HepG2 (cell line): ENCODE measurements around the gene SLC35B1. TPM values are rescaled to one million over a fixed set of nuclear protein-coding genes. Genes with fewer than 3 reads are reported as not detected.

ENCODE experiments used
- ATM ChIP-seq: fragments of 450-650 bp; IDR thresholded peaks from 2 replicates; pipeline ENCODE4 v1.7.1; 2017; ENCODE audit warnings: mild to moderate bottlenecking, borderline replicate concordance
- BCL6 ChIP-seq: IDR thresholded peaks from 2 replicates; pipeline ENCODE4 v1.6.1; 2016; ENCODE audit warnings: missing genetic modification reagents, missing compliant biosample characterization
- HDAC2 ChIP-seq: sonication (generic); formaldehyde crosslinking; IDR thresholded peaks from 2 replicates; pipeline ENCODE4 v1.4.0; 2020; ENCODE audit warnings: missing genetic modification reagents
- HNRNPL ChIP-seq: fragments of 200-400 bp; formaldehyde crosslinking; IDR thresholded peaks from 2 replicates; pipeline ENCODE4 v1.6.1; 2017; ENCODE audit warnings: mild to moderate bottlenecking, low read depth, low read length
- HOXA3 ChIP-seq: sonication (generic); formaldehyde crosslinking; IDR thresholded peaks from 2 replicates; pipeline ENCODE4 v1.5.0; 2020; ENCODE audit warnings: missing genetic modification reagents
- ISX ChIP-seq: sonication (generic); formaldehyde crosslinking; conservative IDR thresholded peaks from 2 replicates; pipeline ENCODE4 v1.5.0; 2020; ENCODE audit warnings: missing genetic modification reagents
- KLF6 ChIP-seq: IDR thresholded peaks from 2 replicates; pipeline ENCODE4 v1.8.0; 2016; ENCODE audit warnings: missing biosample characterization, missing genetic modification reagents
- MAFG ChIP-seq: sonication (generic); formaldehyde crosslinking; IDR thresholded peaks from 2 replicates; pipeline ENCODE4 v1.5.1; 2020; ENCODE audit warnings: mild to moderate bottlenecking, missing genetic modification reagents
- NCOA2 ChIP-seq: sonication (generic); formaldehyde crosslinking; IDR thresholded peaks from 2 replicates; pipeline ENCODE4 v1.8.0; 2022; ENCODE audit warnings: inconsistent platforms
- NONO ChIP-seq, 2 experiments: fragments of 450-650 bp in 1 of 2; sonication (generic) in 1 of 2; formaldehyde crosslinking in 1 of 2; IDR thresholded peaks in 1 of 2; conservative IDR thresholded peaks in 1 of 2; 2 replicates each; pipeline versions ENCODE4 v1.6.1 to v1.8.0; 2017 to 2022; ENCODE audit warnings: mild to moderate bottlenecking in 1 of 2, missing genetic modification reagents in 1 of 2, moderate library complexity in 1 of 2
- NR1H2 ChIP-seq: sonication (generic); formaldehyde crosslinking; IDR thresholded peaks from 2 replicates; pipeline ENCODE4 v1.8.1; 2022; ENCODE audit warnings: low read depth, missing genetic modification reagents, borderline replicate concordance
- NR2F1 ChIP-seq, 2 experiments: fragments of 450-650 bp in 1 of 2; formaldehyde crosslinking in 1 of 2; IDR thresholded peaks; 2 replicates each; pipeline versions ENCODE4 v1.5.0 to v1.6.1; 2016 to 2020; ENCODE audit warnings: mild to moderate bottlenecking in 1 of 2, missing compliant biosample characterization in 1 of 2, missing genetic modification reagents in 1 of 2, moderate library complexity in 1 of 2
- RFX5 ChIP-seq: IDR thresholded peaks from 2 replicates; pipeline ENCODE4 v1.6.1; 2011; ENCODE audit warnings: low read depth, low read length, improper control_type of control experiment
- THAP11 ChIP-seq: IDR thresholded peaks from 2 replicates; pipeline ENCODE4 v1.6.1; 2016; ENCODE audit warnings: missing biosample characterization, missing genetic modification reagents
- ZFP37 ChIP-seq: sonication (generic); formaldehyde crosslinking; IDR thresholded peaks from 2 replicates; pipeline ENCODE4 v1.4.0; 2020; ENCODE audit warnings: missing genetic modification reagents, borderline replicate concordance
- ZFYVE20 ChIP-seq: sonication (generic); formaldehyde crosslinking; IDR thresholded peaks from 2 replicates; pipeline ENCODE4 v1.8.0; 2023; ENCODE audit warnings: low read depth, mild to moderate bottlenecking, moderate library complexity, missing genetic modification reagents, borderline replicate concordance
- ZNF337 ChIP-seq: sonication (generic); formaldehyde crosslinking; IDR thresholded peaks from 2 replicates; pipeline ENCODE4 v1.5.1; 2020; ENCODE audit warnings: missing genetic modification reagents, low read depth, mild to moderate bottlenecking, borderline replicate concordance
- ZNF703 ChIP-seq: sonication (generic); formaldehyde crosslinking; IDR thresholded peaks from 2 replicates; pipeline ENCODE4 v1.5.1; 2020; ENCODE audit warnings: missing genetic modification reagents, mild to moderate bottlenecking, moderate library complexity, borderline replicate concordance
- ZSCAN12 ChIP-seq: sonication (generic); formaldehyde crosslinking; IDR thresholded peaks from 2 replicates; pipeline ENCODE4 v1.9.0; 2021; ENCODE audit warnings: mild to moderate bottlenecking, missing genetic modification reagents
- polyA plus RNA-seq, 8 experiments: library from polyadenylated mRNA; depleted of rRNA in 3 of 8; stranded (reverse) in 7 of 8; unstranded in 1 of 8; fragments of >200 nt; fragmentation: Illumina TruSeq in 4 of 8; extraction: Trizol in 4 of 8; gene quantifications; 2 replicates each; pipeline versions ENCODE4 v1.2.1 to v1.2.3, GENCODE V29; 2011 to 2016; ENCODE audit warnings: low read depth in 4 of 8, missing spikeins in 1 of 8, mixed read lengths in 1 of 8; ENCODE audit not compliant: insufficient read depth in 1 of 8
- total RNA-seq, 5 experiments: library from RNA; depleted of rRNA; stranded (reverse); fragments of >200 nt; fragmentation: Illumina TruSeq; extraction: Trizol; gene quantifications; 2 replicates each; pipeline ENCODE4 v1.2.3, GENCODE V29; 2016; ENCODE audit warnings: low read depth in 1 of 5
- TF ChIP-seq, protein P1 (sequence below): sonication (generic); formaldehyde crosslinking; IDR thresholded peaks from 2 replicates; pipeline ENCODE4 v1.8.0; 2022; ENCODE audit warnings: missing genetic modification reagents, low read depth, mild to moderate bottlenecking, borderline replicate concordance
- TF ChIP-seq, protein P2 (sequence below): conservative IDR thresholded peaks from 2 replicates; pipeline ENCODE4 v1.6.1; 2018; ENCODE audit warnings: missing genetic modification reagents
- TF ChIP-seq, protein P3 (sequence below): sonication (generic); formaldehyde crosslinking; conservative IDR thresholded peaks from 2 replicates; pipeline ENCODE4 v1.8.1; 2023; ENCODE audit warnings: missing genetic modification reagents
- TF ChIP-seq, protein P4 (sequence below): IDR thresholded peaks from 2 replicates; pipeline ENCODE4 v1.6.1; 2016; ENCODE audit warnings: missing compliant biosample characterization, missing genetic modification reagents, borderline replicate concordance

Gene SLC35B1
- total and polyA plus RNA-seq, 2 of the 13 experiments (the other 11 are each of a cell fraction or from before 2014, with no cell fraction given): 99.6 to 113 TPM

DNA sequence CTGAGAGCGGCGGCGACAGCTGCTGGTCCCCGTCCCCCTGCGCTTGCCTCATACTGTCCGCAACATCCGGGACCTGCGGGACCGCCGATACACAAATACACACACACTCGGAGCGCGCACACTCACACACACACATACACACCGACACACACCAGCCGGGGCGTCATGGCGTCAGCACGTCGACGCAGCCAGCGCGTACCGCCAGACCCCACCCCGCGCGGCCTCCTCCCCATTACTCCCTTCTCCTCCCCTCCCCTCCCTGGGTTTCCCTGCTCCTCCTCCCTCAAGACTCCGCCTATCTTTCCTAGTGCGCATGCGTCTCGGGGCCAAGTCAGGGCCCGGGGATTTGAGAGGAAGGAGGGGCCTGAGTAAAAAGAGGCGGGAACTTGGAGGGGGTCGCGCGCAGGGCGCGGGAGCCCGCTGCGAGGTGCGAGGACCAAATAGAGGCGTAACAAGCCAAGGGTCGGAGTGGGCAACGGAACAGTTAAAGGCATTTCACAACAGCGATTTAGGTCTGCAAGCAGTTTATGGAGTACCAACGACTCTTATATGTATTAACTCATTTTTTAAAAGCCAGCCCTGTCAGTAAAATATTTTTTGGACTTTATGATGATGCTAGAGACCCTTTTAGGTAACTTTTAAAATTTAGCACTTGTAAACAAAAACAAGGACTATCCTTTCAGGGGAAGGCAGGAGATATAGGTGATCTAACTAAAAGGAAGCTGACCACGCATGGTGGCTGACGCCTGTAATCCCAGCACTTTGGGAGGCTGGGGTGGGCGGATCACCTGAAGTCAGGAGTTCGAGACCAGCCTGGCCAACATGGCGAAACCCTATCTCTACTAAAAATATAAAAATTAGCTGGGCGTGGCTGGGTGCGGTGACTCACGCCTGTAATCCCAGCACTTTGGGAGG lies 29.6 kb downstream of the SLC35B1 start, which contains the start of gene SPOP (continued):
- TF ChIP-seq ZFYVE20 (peak; percentile 93), HDAC2 (CRISPR knock-in tag) (peak; percentile 95), NONO (IDR thresholded peaks at IDR 0.05) (no peak), NONO (CRISPR knock-in tag; conservative IDR thresholded peaks at IDR 0.05) (peak; percentile 97), KLF6 (CRISPR knock-in tag) (peak; percentile 97), MAFG (CRISPR knock-in tag) (no peak), RFX5 (peak; percentile 20; the same call in 1 of the 2 replicates), ZSCAN12 (CRISPR knock-in tag) (peak; percentile 97), NR2F1 (CRISPR knock-in tag; IDR thresholded peaks at IDR 0.05) (peak in 1 of 2 experiments; percentile 43; a peak in 1 of 4 replicates), HOXA3 (CRISPR knock-in tag) (peak; percentile 98), HNRNPL (peak; percentile 64; the same call in 1 of the 2 replicates), ZFP37 (CRISPR knock-in tag) (peak; percentile 94), ISX (CRISPR knock-in tag) (peak; percentile 96; the same call in 1 of the 2 replicates), BCL6 (CRISPR knock-in tag) (0 out of 2 replicates have a peak, but pooled peaks have one; percentile 58), ZNF703 (CRISPR knock-in tag) (no peak), NCOA2 (peak; percentile 74), THAP11 (CRISPR knock-in tag) (peak; percentile 90), NR1H2 (peak; percentile 80; the same call in 1 of the 2 replicates), ZNF337 (CRISPR knock-in tag) (peak; percentile 98), ATM (no peak)
- TF ChIP-seq, protein P1, sequence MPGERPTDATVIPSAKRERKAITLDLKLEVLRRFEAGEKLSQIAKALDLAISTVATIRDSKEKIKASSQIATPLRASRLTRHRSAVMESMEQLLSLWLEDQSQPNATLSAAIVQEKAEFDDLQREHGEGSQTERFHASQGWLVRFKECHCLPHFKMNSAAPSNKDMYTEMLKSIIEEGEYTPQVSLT (CRISPR knock-in tag): peak; percentile 49; the same call in 1 of the 2 replicates
- TF ChIP-seq, protein P2, sequence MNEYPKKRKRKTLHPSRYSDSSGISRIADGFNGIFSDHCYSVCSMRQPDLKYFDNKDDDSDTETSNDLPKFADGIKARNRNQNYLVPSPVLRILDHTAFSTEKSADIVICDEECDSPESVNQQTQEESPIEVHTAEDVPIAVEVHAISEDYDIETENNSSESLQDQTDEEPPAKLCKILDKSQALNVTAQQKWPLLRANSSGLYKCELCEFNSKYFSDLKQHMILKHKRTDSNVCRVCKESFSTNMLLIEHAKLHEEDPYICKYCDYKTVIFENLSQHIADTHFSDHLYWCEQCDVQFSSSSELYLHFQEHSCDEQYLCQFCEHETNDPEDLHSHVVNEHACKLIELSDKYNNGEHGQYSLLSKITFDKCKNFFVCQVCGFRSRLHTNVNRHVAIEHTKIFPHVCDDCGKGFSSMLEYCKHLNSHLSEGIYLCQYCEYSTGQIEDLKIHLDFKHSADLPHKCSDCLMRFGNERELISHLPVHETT: peak; percentile 92
- TF ChIP-seq, protein P3, sequence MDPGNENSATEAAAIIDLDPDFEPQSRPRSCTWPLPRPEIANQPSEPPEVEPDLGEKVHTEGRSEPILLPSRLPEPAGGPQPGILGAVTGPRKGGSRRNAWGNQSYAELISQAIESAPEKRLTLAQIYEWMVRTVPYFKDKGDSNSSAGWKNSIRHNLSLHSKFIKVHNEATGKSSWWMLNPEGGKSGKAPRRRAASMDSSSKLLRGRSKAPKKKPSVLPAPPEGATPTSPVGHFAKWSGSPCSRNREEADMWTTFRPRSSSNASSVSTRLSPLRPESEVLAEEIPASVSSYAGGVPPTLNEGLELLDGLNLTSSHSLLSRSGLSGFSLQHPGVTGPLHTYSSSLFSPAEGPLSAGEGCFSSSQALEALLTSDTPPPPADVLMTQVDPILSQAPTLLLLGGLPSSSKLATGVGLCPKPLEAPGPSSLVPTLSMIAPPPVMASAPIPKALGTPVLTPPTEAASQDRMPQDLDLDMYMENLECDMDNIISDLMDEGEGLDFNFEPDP: 0 out of 2 replicates have a peak, but pooled peaks have one; percentile 95
- TF ChIP-seq, protein P4, sequence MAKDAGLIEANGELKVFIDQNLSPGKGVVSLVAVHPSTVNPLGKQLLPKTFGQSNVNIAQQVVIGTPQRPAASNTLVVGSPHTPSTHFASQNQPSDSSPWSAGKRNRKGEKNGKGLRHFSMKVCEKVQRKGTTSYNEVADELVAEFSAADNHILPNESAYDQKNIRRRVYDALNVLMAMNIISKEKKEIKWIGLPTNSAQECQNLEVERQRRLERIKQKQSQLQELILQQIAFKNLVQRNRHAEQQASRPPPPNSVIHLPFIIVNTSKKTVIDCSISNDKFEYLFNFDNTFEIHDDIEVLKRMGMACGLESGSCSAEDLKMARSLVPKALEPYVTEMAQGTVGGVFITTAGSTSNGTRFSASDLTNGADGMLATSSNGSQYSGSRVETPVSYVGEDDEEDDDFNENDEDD (CRISPR knock-in tag): peak; percentile 100
